Measurements from ENCODE around the gene KPRP. TPM values are rescaled to one million over a fixed set of nuclear protein-coding genes. Genes with fewer than 3 reads are reported as not detected.

The KPRP gene
- polyA plus RNA-seq, 6 donors from 2014 or later, result not detected

DNA sequence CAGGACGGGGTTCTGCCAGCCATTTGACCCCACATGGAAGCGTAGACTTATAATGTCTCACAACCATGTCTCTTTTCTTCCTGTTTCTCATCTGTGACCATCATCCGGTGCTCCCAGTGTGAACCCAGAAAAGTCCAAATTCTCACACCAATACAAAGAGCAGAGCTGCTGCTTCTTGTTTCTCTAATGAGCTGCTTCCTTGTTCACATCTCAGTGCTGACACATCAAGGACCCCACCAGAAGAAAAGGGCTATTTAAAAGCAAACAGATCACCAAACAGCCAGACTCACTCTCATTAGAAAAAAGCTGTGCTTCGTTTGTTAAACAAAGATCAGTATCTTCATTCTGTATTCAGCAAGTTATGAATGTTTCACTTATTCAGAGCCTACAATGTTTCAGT is 37.9 kb downstream of the KPRP start:
- H3K4me3 Mint-ChIP-seq, result no peak overlapping the region
- no peak overlapping the region for H3K27ac Mint-ChIP-seq
- H3K27me3 Mint-ChIP-seq, result peaks cover 6 to 12% (median 8%) of the 10 kb centered on the region in 3 donors
- peaks cover 0 to 11% (median 0%) of the 10 kb centered on the region in 7 donors for H3K9me3 Mint-ChIP-seq
- ATAC-seq (ENCODE audit: low read depth in 2 of 2) (no peak), DNase-seq (no peak)
- H3K4me1 Mint-ChIP-seq, result no peaks in the 10 kb centered on the region
- H3K36me3 Mint-ChIP-seq, result no peaks in the 10 kb centered on the region

DNA sequence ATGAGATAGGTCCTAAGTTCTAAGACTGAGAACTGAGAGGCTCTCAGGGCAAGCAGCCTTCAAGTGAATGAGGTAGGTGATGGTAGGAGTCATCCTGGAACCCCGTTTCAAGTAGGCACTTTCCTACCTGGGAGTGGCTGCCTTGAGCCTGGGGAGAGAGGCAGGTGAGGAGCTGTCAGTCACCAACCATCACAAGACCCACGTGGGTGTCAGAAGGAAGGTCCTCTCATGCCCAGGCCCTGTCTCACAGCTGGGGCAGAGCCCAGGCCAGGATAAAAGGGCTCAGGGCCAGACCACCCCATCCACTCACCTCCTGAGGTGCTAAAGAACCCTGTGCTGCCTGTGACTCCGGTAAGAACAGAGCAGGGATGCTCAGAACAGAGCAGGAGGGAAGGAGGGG is 38.6 kb downstream of the KPRP start, which contains the start of gene LCE1D:
LCE1D (plus strand) TSS at position 301 of the 400 bp plus-strand sequence. CDS start 1,074 bp downstream, outside the sequence.
- no peak within 1 kb of the TSS for H3K4me3 Mint-ChIP-seq
- H3K27me3 Mint-ChIP-seq, result peaks cover 9 to 14% (median 14%) of the 10 kb centered on the region in 3 donors
- H3K4me1 Mint-ChIP-seq, result no peaks in the 10 kb centered on the region
- ATAC-seq (ENCODE audit: low read depth in 2 of 2) (no peak), DNase-seq (no peak)
- no peaks in the 10 kb centered on the region for H3K36me3 Mint-ChIP-seq
- H3K27ac Mint-ChIP-seq, result no peak within 1 kb of the TSS
- peaks cover 0 to 11% (median 0%) of the 10 kb centered on the region in 7 donors for H3K9me3 Mint-ChIP-seq

- no peaks in the 10 kb centered on the region for H3K4me1 Mint-ChIP-seq
- DNase-seq (no peak), ATAC-seq (ENCODE audit: low read depth in 2 of 2) (no peak)
- H3K9me3 Mint-ChIP-seq, result peaks cover 0 to 11% (median 0%) of the 10 kb centered on the region in 7 donors
- peaks cover 28 to 37% (median 30%) of the 10 kb centered on the region in 3 donors for H3K27me3 Mint-ChIP-seq
- H3K4me3 Mint-ChIP-seq, result no peak overlapping the region
- H3K36me3 Mint-ChIP-seq, result no peaks in the 10 kb centered on the region
- no peak overlapping the region for H3K27ac Mint-ChIP-seq
These were observed 43.5 kb downstream of the KPRP start for GRCh38 chr1:152801333-152801732.

DNA sequence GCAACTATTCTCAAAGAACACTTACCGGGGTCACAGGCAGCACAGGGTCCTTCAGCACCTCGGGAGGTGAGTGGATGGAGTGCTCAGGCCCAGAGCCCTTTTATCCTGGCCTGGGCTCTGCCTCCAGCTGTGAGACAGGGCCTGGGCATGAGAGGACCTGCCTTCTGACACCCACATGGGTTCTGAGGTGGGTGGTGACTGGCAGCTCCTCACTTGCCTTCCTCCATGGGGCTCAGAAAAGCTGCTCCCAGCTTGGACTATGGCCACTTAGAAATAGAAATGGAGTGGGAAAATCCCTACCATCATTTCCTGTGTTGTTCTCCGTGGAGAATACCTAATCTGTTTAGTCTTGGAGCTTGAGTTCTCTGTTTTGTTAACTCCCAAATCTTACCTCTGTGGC is 48.8 kb downstream of the KPRP start, which contains the start of gene LCE1C:
LCE1C (minus strand) TSS at position 76 of the 400 bp plus-strand sequence. CDS start 1,173 bp downstream, outside the sequence.
- Mint-ChIP-seq H3K27ac (no peak within 1 kb of the TSS), H3K36me3 (no peaks in the 10 kb centered on the region), H3K27me3 (peaks cover 21 to 32% (median 31%) of the 10 kb centered on the region in 3 donors), H3K4me3 (no peak within 1 kb of the TSS), H3K9me3 (peaks cover 0 to 10% (median 0%) of the 10 kb centered on the region in 7 donors), H3K4me1 (no peaks in the 10 kb centered on the region)
- DNase-seq, result no peak
- ATAC-seq (ENCODE audit: low read depth in 2 of 2), result no peak

DNA sequence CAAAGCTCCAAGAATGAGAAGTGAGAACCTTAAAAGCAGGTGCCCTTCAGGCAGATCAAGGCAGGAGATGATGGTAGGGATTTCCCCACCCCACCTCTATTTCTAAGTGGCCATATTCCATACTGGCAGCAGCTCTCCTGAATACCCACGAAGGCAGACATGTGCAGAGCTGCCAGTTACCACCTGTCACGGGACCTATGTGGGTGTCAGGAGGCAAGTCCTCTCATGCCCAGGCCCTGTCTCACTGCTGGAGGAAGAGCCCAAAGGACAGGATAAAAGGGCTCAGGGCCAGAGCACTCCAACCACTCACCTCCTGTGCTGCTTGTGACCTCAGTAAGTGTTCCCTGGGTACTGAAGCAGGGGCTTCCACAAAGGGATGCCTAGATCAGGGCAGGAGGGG is 53.2 kb downstream of the KPRP start:
- H3K36me3 Mint-ChIP-seq, result no peaks in the 10 kb centered on the region
- H3K27ac Mint-ChIP-seq, result peak overlapping the region in 1 of 6 donors; percentile 58
- H3K4me3 Mint-ChIP-seq, result no peak overlapping the region
- ATAC-seq (ENCODE audit: low read depth in 2 of 2), result no peak
- H3K27me3 Mint-ChIP-seq, result peaks cover 18 to 33% (median 32%) of the 10 kb centered on the region in 3 donors
- DNase-seq, result no peak
- no peaks in the 10 kb centered on the region for H3K4me1 Mint-ChIP-seq
- H3K9me3 Mint-ChIP-seq, result peaks cover 0 to 10% (median 0%) of the 10 kb centered on the region in 7 donors

Other genes starting within 250 kb of the KPRP start
- gene LCE5A, start 247.2 kb upstream of the KPRP start, polyA plus RNA-seq (ENCODE audit: low read depth in 6 of 6), result not detected
- gene CRCT1, start 243.5 kb upstream of the KPRP start, polyA plus RNA-seq (ENCODE audit: low read depth in 6 of 6), result not detected
- gene LCE3E, start 191.2 kb upstream of the KPRP start, polyA plus RNA-seq (ENCODE audit: low read depth in 6 of 6), result not detected
- gene LCE3D, start 177.5 kb upstream of the KPRP start, polyA plus RNA-seq (ENCODE audit: low read depth in 6 of 6), result not detected
- gene LCE3C, start 157.8 kb upstream of the KPRP start, polyA plus RNA-seq (ENCODE audit: low read depth in 6 of 6), result not detected
- not detected for gene LCE3B, start 144.2 kb upstream of the KPRP start, polyA plus RNA-seq (ENCODE audit: low read depth in 6 of 6)
- not detected for gene LCE3A, start 134.9 kb upstream of the KPRP start, polyA plus RNA-seq (ENCODE audit: low read depth in 6 of 6)
- gene LCE2D, start 94.6 kb upstream of the KPRP start, polyA plus RNA-seq (ENCODE audit: low read depth in 6 of 6), result not detected
- not detected for gene LCE2C, start 82.7 kb upstream of the KPRP start, polyA plus RNA-seq (ENCODE audit: low read depth in 6 of 6)
- gene LCE2B, start 71.9 kb upstream of the KPRP start, polyA plus RNA-seq (ENCODE audit: low read depth in 6 of 6), result not detected
- not detected for gene LCE2A, start 59.7 kb upstream of the KPRP start, polyA plus RNA-seq (ENCODE audit: low read depth in 6 of 6)
- gene LCE4A, start 49.9 kb upstream of the KPRP start, polyA plus RNA-seq (ENCODE audit: low read depth in 6 of 6), result not detected
- gene LCE1F, start 17.1 kb downstream of the KPRP start, polyA plus RNA-seq (ENCODE audit: low read depth in 6 of 6), result not detected
- gene LCE1E, start 28.2 kb downstream of the KPRP start, polyA plus RNA-seq (ENCODE audit: low read depth in 6 of 6), result not detected
- not detected for gene LCE1D, start 38.7 kb downstream of the KPRP start, polyA plus RNA-seq (ENCODE audit: low read depth in 6 of 6)
- gene LCE1C, start 48.6 kb downstream of the KPRP start, polyA plus RNA-seq (ENCODE audit: low read depth in 6 of 6), result not detected
- gene LCE1B, start 53.9 kb downstream of the KPRP start, polyA plus RNA-seq (ENCODE audit: low read depth in 6 of 6), result not detected
- gene LCE1A, start 69.4 kb downstream of the KPRP start, polyA plus RNA-seq (ENCODE audit: low read depth in 6 of 6), result not detected
- gene LCE6A, start 84.8 kb downstream of the KPRP start, polyA plus RNA-seq (ENCODE audit: low read depth in 6 of 6), result not detected
- not detected for gene LCE7A, start 102.0 kb downstream of the KPRP start, polyA plus RNA-seq (ENCODE audit: low read depth in 6 of 6)
- not detected for gene SMCP, start 120.3 kb downstream of the KPRP start, polyA plus RNA-seq (ENCODE audit: low read depth in 6 of 6)
- not detected for gene IVL, start 150.5 kb downstream of the KPRP start, polyA plus RNA-seq (ENCODE audit: low read depth in 6 of 6)
- gene SPRR5, start 189.2 kb downstream of the KPRP start, polyA plus RNA-seq (ENCODE audit: low read depth in 6 of 6), result not detected
- not detected for gene SPRR4, start 212.6 kb downstream of the KPRP start, polyA plus RNA-seq (ENCODE audit: low read depth in 6 of 6)
- not detected for gene SPRR1A, start 226.1 kb downstream of the KPRP start, polyA plus RNA-seq (ENCODE audit: low read depth in 6 of 6)
- gene SPRR3, start 243.7 kb downstream of the KPRP start, polyA plus RNA-seq (ENCODE audit: low read depth in 6 of 6), result not detected